HG03442 (cell line): Measurements from ENCODE around the gene ITGA11.

Experiments used
- ATAC-seq: cut with Tn5 transposase; IDR thresholded peaks from one replicate; pipeline ENCODE4 v1.9.1; 2021; ENCODE audit warnings: mild to moderate bottlenecking, moderate library complexity; ENCODE audit not compliant: unreplicated experiment

ITGA11 gene

DNA sequence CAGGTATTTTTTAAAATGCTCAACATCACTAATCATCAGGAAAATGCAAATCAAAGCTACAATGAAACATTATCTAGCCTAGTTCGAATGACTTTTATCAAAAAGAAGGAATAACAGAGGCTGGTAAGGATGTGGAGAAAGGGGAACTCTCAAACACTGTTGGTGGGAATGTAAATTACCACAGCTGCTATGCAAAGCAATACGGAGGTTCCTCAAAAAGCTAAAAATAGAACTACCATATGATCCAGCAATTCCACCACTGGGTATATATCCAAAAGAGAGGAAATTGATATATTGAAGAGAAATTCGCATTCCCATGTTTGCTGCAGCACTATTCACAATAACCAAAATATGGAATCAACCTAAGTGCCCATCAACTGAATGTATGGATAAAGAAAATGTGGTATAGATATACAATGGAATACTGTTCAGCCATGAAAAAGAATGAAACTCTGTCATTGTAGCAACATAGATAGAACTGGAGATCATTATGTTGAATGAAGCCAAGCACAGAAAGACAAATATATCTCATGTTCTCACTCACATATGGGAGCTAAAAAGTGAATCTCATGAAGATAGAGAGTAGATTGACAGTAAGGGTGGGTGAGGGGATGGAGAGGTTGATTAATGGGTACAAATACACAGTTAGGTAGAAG lies 182.8 kb downstream of the ITGA11 start:
- ATAC-seq: no peak
